Upper lobe of right lung (tissue), 1 donor: ENCODE results near the gene GZF1. TPM values are rescaled to one million over a fixed set of nuclear protein-coding genes. Genes with fewer than 3 reads are reported as not detected.

ENCODE experiments used
- ATAC-seq: fragments of 200-7000 bp; cut with Tn5 transposase; one replicate; pipeline ENCODE4 v1.9.1; 2020; ENCODE audit warnings: mild to moderate bottlenecking, moderate library complexity
- DNase-seq: peaks from one replicate; pipeline ENCODE4 v3.0.0-alpha.2; 2020
- H3K27ac ChIP-seq: fragments of 200-600 bp; one replicate; pipeline ENCODE4 v1.8.0; 2022
- H3K27me3 ChIP-seq: fragments of 200-600 bp; one replicate; pipeline ENCODE4 v1.8.0; 2022; ENCODE audit warnings: mild to moderate bottlenecking
- H3K36me3 ChIP-seq: fragments of 200-600 bp; one replicate; pipeline ENCODE4 v1.8.0; 2022
- H3K4me1 ChIP-seq: fragments of 200-600 bp; one replicate; pipeline ENCODE4 v1.8.0; 2022
- H3K4me3 ChIP-seq: fragments of 200-600 bp; one replicate; pipeline ENCODE4 v1.8.0; 2022; ENCODE audit warnings: mild to moderate bottlenecking
- H3K9me3 ChIP-seq: fragments of 200-600 bp; one replicate; pipeline ENCODE4 v1.8.0; 2022
- CTCF ChIP-seq: fragments of 200-600 bp; IDR thresholded peaks from one replicate; pipeline ENCODE4 v1.8.0; 2022; ENCODE audit warnings: antibody characterized with exemption
- intact Hi-C: fragments of 100-400 bp; cut with DNase I; formaldehyde crosslinking; loops from one replicate; pipeline ENCODE4 v1.11.0; 2022
- total RNA-seq: library from RNA; stranded (reverse); fragmentation: NEBNext Ultra II Directional; extraction: Animal tissue kit (Norgen Biotek cat#: 25700); gene quantifications from one replicate; pipeline ENCODE4 v1.2.1, GENCODE V29; 2021
- donor health status: DM: no; HTN: yes; CAD: no; lungs with severe emphysema.

Gene GZF1
- total RNA-seq, 1 donor from 2014 or later = 12.5 TPM

DNA sequence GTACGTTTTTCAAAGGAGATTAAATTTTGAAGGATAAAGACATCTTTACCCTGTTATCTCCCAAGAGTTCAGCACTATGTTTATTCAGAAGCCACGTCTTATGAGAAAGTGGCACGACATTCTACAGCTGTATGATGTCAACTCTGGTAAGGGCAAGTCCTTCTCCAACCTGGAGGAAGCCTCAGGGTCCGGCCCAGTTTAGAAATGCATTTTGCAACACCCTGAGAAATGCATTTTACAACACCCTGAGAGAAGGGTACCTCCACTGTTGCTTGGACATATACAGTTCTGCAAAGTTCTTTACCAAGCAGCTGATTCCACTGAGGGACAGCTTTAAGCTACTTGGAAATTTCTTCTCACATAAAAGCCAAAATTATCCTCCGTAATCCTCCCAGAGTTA lies 41.8 kb downstream of the GZF1 start:
- DNase-seq (no peak), ATAC-seq (no peak)
- no peak for TF ChIP-seq CTCF
- Histone ChIP-seq H3K9me3 (no peaks in the 10 kb centered on the region), H3K4me3 (no peak overlapping the region), H3K4me1 (no peaks in the 10 kb centered on the region), H3K27me3 (no peaks in the 10 kb centered on the region), H3K27ac (no peak overlapping the region), H3K36me3 (no peaks in the 10 kb centered on the region)
- intact Hi-C loops = no loop called here

- intact Hi-C loops = no loop called here
- no peaks in the 10 kb centered on the region for H3K36me3 ChIP-seq
- H3K4me1 ChIP-seq = no peaks in the 10 kb centered on the region
- H3K9me3 ChIP-seq = no peaks in the 10 kb centered on the region
- no peak for DNase-seq
- H3K27me3 ChIP-seq = no peaks in the 10 kb centered on the region
- H3K4me3 ChIP-seq = no peak overlapping the region
- no peak for TF ChIP-seq CTCF
- peak; percentile 73 for ATAC-seq
- H3K27ac ChIP-seq = no peak overlapping the region
Observed at GRCh38 chr20:23404196-23404595, 42.2 kb downstream of the GZF1 start.

DNA sequence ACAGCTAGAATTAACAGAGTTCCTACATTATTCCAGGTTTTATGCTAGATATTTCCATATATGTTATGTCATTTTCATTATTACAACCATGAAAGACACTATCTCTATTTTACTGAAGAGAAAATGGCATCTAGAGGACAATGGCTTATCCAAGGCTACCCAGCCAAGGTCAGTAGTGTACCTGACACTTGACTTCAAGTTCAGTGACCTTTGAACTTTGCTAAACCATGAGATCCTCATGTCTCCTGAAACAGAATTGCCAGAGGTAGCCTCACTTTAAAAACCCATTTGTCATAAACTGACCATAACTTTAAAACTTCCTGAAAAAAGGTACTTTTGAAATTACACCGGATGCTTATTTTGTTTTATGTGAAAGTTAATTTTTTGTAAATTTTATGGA lies 44.9 kb downstream of the GZF1 start:
- no peak for TF ChIP-seq CTCF
- intact Hi-C loops = no loop called here
- ATAC-seq = no peak

DNA sequence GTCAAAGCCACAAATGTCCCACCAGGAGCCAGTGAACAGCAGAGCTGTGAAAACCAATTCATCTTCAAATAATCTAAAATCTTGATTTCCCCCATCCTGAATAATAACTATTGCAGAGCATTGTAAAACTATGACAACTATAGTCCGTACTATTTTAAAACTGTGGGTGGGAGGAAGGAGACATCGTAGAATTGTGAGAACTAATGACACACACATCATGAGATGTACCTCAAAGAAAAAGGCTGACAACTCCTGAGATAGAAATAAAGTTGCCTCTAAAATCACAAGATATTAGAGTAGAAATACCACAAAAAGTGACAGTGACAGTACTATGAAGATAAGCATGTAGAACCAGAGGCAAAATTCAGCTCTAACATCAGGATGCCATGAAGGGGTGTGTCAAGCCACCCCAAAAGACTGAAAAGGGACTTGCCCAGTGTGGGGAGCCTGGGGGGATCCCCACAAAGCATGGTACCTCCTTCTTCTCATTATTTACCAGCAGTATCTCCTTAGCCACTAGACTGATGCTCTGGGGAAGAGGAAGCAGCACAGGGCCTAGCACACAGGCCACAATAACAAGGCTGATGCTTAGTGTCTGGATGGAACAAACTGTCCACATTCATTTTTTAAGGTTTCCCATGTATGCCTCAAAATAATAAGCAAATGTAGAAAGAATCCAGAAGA lies 45.9 kb downstream of the GZF1 start:
- no peaks in the 10 kb centered on the region for H3K9me3 ChIP-seq
- no peak overlapping the region for H3K27ac ChIP-seq
- H3K4me1 ChIP-seq = peaks cover 11% of the 10 kb centered on the region
- H3K27me3 ChIP-seq = no peaks in the 10 kb centered on the region
- intact Hi-C loops = no loop called here
- TF ChIP-seq CTCF = no peak
- DNase-seq (no peak), ATAC-seq (no peak)
- H3K36me3 ChIP-seq = no peaks in the 10 kb centered on the region
- no peak overlapping the region for H3K4me3 ChIP-seq

More for the DNA sequence above, 44.9 kb downstream of the GZF1 start:
- no peaks in the 10 kb centered on the region for H3K9me3 ChIP-seq
- H3K4me1 ChIP-seq = peaks cover 7% of the 10 kb centered on the region
- no peaks in the 10 kb centered on the region for H3K36me3 ChIP-seq
- no peaks in the 10 kb centered on the region for H3K27me3 ChIP-seq
- H3K27ac ChIP-seq = no peak overlapping the region
- no peak for DNase-seq
- H3K4me3 ChIP-seq = no peak overlapping the region

DNA sequence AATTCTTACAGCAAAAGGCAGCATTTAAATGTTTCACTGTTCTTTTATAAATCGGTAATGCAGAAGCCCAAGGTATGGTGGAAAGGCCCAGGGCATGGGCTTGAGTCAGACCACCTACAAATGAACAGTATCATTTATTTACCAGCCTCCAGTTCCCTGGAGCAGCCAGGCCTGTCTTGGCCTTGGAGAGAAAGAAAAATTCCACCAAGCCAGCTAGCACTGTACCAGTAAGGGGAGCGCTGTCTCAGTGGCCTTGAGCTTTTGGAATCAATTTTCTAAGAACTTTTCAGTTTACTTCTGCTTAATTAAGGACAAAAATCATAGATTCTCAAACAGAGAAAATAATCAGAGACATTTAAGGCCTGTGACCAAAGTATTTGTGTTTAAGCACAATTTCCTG lies 47.0 kb downstream of the GZF1 start:
- no peak for ATAC-seq
- H3K4me1 ChIP-seq = peaks cover 11% of the 10 kb centered on the region
- no peaks in the 10 kb centered on the region for H3K9me3 ChIP-seq
- TF ChIP-seq CTCF = no peak
- no peak overlapping the region for H3K27ac ChIP-seq
- H3K27me3 ChIP-seq = no peaks in the 10 kb centered on the region
- H3K36me3 ChIP-seq = no peaks in the 10 kb centered on the region
- DNase-seq = no peak
- no peak overlapping the region for H3K4me3 ChIP-seq
- intact Hi-C loops = no loop called here

- intact Hi-C loops = no loop called here
- ATAC-seq (no peak), DNase-seq (no peak)
- Histone ChIP-seq H3K27me3 (no peaks in the 10 kb centered on the region), H3K4me3 (no peak overlapping the region), H3K36me3 (no peaks in the 10 kb centered on the region), H3K27ac (no peak overlapping the region), H3K9me3 (no peaks in the 10 kb centered on the region), H3K4me1 (peaks cover 11% of the 10 kb centered on the region)
- no peak for TF ChIP-seq CTCF
Observed at GRCh38 chr20:23409800-23410199, 47.8 kb downstream of the GZF1 start.
